GM20000 (cell line): ENCODE results near the gene NOCT.

Experiments used
- DNase-seq: peaks from one replicate; pipeline ENCODE4 v3.0.0; 2012; ENCODE audit warnings: low spot score
- CTCF ChIP-seq: IDR thresholded peaks from 2 replicates; pipeline ENCODE4 v1.5.1; 2012; ENCODE audit warnings: mild to moderate bottlenecking, control low read depth; ENCODE audit errors: extremely low read depth, missing control alignments

The NOCT gene

DNA sequence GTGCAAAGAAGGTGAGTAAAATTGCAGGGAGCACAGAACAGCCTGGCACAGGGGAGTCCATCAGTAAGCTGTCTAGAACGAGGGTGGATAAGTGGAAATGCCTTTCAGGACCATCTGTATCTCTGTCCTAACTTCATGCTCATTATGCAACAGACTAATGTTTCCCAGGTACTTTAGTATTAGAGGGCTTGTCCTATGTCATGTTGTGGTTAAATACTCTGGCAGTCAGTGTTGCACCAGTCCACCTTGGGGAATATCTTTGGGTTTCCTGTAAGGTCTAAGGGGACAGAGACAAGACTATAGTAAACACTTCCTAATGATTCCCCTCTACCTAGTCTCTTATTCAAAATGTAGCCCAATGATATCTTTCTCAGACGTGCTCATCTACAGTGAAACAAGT, 21.3 kb downstream of the NOCT start:
- no peak for DNase-seq
- no peak for TF ChIP-seq CTCF

DNA sequence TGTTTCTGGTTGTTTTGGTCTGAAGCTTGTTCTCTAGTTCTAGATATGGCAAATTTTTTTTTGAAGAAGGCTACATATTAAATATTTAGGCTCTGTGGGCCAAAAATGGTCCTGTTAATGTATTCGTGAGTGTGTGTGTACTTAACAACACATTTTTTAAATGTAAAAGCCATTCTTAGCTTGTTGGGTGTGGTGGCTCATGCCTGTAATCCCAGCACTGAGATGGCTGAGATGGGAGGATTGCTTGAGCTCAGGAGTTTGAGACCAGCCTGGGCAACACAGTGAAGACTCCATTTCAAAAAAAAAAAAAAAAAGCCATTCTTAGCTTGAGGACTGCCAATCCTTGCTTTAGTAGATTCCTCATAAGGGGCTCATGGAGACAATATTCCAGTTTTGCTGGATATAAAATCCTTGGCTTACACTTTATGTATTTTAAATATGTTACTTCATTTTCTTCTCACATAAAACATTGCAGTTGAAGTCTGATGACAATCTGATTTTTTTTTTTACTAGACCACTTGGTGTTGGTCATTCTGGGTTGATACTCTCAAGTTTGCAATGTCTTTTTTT, 23.4 kb downstream of the NOCT start:
- no peak for DNase-seq
- TF ChIP-seq CTCF = no peak

DNA sequence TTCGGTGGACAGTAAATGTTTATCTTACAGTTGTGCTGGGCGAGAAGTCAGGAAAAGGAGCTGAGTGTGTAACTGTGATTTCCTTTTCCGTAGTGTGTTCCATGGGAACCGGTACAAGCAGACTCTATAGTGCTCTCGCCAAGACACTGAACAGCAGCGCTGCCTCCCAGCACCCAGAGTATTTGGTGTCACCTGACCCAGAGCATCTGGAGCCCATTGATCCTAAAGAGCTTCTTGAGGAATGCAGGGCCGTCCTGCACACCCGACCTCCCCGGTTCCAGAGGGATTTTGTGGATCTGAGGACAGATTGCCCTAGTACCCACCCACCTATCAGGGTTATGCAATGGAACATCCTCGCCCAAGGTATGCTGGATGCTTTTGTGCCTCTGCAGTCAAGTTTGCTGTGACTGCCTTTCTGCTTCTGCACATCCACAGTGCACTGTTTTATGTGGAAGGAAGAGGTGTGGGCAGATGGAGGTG, 27.4 kb downstream of the NOCT start:
- no peak for TF ChIP-seq CTCF
- no peak for DNase-seq

DNA sequence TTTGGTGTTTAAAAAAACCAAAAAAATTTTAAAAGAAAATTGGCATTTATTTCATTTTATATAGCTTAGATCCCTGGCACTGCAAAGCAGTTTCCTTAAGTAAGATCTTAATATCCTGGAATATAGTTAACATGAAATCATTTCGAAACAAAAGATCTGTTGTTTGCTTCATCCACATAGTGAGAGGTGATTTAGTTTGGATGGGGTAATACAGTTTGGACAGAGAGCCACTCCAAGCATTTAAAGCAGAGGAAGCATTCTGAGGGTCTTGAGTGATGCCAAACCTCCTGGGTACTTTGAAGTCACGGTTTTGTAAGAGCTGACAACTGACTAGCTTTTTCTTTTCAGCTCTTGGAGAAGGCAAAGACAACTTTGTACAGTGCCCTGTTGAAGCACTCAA, 28.7 kb downstream of the NOCT start:
- no peak for DNase-seq
- no peak for TF ChIP-seq CTCF

GRCh38 chr4:139048026-139048425, 32.4 kb downstream of the NOCT start:
- TF ChIP-seq CTCF = no peak
- no peak for DNase-seq

- no peak for DNase-seq
- TF ChIP-seq CTCF = no peak
Measured at GRCh38 chr4:139050446-139050845, 34.9 kb downstream of the NOCT start.

DNA sequence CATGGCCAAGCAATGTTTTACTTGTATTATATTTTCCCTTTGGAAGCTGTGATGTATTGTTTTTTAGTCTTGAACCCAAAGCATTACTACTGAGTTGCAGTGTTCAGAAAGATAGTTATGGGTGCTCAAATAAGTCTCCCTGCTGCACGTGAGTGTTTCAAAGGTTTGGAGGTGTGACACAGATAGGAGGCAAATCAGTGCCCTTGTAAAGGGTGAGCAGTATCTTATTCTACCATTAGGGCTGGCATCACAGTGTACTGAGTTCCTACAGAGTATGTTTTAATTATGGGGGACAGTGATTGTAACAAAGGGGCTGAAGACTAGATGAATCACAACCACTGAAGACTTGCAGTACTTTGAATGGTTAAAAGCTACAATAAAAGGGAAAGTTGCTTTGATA, 38.3 kb downstream of the NOCT start:
- TF ChIP-seq CTCF = no peak
- DNase-seq = no peak
